HG03378 (cell line): ENCODE results near the gene MYLK.
"Not testable (repeated sequence)": the region's sequence is repeated elsewhere in the genome, so short reads cannot be mapped to it uniquely, and the experiment has no call there.

ENCODE experiments used
- ATAC-seq: cut with Tn5 transposase; IDR thresholded peaks from one replicate; pipeline ENCODE4 v1.9.1; 2021; ENCODE audit warnings: mild to moderate bottlenecking, moderate library complexity; ENCODE audit not compliant: unreplicated experiment

The MYLK gene

GRCh38 chr3:123610331-123610730 is 273.8 kb downstream of the MYLK start:
- ATAC-seq: peak; percentile 81

GRCh38 chr3:123609063-123609462 is 275.1 kb downstream of the MYLK start:
- no peak for ATAC-seq

DNA sequence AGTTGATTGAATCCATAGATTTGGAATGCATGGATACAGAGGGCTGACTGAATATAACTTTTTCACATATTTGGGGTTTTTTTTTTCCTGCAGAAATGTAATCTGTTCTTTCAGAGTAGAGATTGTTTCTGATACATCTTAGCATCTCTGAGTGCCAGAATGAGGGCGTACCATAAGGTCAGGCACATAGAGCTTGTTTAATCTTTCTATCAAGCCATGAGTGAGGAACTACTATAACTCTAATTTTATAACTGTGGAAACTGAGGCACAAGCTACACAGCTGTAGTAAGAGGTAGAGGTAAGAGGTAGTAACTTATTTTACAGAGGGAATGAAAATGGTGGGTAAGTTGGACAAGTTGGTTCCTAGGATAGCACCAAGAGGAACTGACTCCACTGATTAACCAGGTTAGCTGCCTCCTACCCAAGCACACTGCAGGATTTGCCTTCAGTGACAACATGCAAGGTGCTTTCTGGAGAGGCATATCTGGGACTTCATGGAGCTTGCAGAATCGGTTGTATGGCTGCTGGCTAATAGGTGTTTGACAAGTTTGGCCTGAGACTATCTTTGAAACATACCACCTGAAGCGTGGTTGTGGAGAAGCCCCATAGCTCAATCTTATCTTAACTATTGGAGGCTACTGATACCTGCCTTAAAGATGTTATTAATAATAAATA is 275.7 kb downstream of the MYLK start:
- no peak for ATAC-seq

- no peak for ATAC-seq
These were observed 277.6 kb downstream of the MYLK start for GRCh38 chr3:123606527-123606926.

- ATAC-seq: peak; percentile 60
These were observed 278.3 kb downstream of the MYLK start for GRCh38 chr3:123605789-123606234.

GRCh38 chr3:123603153-123603552 is 281.0 kb downstream of the MYLK start:
- ATAC-seq: not testable (repeated sequence)

GRCh38 chr3:123602325-123602724 is 281.8 kb downstream of the MYLK start:
- ATAC-seq: no peak

- ATAC-seq: not testable (repeated sequence)
These were observed 283.3 kb downstream of the MYLK start for GRCh38 chr3:123600863-123601262.

GRCh38 chr3:123597561-123597960 is 286.6 kb downstream of the MYLK start:
- no peak for ATAC-seq

- ATAC-seq: no peak
These were observed 288.5 kb downstream of the MYLK start for GRCh38 chr3:123595396-123596180.

DNA sequence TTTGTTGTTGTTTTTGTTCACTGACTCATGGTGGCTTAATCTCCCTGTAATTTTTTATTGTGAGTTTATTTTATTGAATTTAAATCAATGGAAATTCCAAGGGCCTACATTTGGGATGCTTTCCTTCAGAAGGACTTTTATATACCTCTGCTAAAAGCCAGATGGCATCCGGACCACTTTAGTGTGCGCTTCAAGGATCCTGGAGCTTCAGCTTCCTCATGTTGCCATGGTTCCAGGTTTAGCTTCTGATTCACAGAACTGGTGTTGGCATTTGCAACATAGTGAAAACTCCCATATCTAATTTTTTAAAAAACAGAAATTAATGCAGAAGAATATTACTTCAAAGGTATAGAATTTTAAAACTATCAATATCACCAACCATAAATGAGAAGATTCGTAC is 290.8 kb downstream of the MYLK start:
- ATAC-seq: no peak

DNA sequence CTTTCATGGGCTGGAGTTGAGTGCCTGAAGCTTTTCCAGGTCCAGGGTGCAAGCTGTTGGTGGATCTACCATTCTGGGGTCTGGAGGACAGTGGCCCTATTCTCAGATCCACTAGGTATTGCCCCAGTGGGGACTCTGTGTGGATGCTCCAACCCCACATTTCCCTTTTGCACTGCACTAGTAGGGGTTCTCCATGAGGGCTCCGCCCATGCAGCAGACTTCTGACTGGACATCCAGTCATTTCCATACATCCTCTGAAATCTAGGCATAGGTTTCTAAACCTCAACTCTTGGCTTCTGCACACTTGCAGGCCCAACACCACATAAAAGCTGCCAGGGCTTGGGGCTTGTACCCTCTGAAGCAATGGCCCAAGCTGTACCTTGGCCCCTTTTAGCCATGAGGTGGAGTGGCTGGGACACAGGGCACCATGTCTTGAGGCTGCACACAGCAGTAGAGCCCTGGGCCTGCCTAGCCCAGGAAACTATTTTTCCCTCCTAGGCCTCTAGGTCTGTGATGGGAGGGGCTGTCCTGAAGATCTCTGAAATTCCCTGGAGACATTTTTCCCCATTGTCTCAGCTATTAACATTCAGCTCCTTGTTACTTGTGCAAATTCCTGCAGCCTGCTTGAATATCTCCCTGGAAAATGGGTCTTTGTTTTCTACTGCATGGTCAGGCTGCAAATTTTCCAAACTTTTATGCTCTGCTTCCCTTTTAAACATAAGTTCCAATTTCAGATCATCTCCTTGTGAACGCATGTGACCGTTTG is 293.3 kb downstream of the MYLK start:
- no peak for ATAC-seq

- ATAC-seq: no peak
These were observed 296.7 kb downstream of the MYLK start for GRCh38 chr3:123587401-123587800.

- ATAC-seq: no peak
These were observed 297.2 kb downstream of the MYLK start for GRCh38 chr3:123586968-123587367.

DNA sequence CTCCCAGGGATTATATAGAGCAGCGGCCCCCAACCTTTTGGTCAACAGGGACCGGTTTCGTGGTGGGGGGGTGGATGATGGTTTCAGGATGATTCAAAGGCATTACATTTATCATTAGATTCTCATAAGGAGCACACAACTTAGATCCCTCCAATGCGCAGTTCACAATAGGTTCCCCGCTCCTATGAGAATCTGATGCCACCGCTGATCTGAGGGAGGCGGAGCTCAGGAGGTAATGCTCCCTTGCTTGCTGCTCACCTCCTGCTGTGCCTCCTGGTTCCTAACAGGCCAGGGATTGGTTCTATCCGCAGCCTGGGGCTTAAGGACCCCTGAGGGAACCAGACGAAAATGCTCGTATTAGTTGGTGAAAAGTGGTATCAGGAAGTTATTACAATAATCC is 298.0 kb downstream of the MYLK start:
- ATAC-seq: no peak

DNA sequence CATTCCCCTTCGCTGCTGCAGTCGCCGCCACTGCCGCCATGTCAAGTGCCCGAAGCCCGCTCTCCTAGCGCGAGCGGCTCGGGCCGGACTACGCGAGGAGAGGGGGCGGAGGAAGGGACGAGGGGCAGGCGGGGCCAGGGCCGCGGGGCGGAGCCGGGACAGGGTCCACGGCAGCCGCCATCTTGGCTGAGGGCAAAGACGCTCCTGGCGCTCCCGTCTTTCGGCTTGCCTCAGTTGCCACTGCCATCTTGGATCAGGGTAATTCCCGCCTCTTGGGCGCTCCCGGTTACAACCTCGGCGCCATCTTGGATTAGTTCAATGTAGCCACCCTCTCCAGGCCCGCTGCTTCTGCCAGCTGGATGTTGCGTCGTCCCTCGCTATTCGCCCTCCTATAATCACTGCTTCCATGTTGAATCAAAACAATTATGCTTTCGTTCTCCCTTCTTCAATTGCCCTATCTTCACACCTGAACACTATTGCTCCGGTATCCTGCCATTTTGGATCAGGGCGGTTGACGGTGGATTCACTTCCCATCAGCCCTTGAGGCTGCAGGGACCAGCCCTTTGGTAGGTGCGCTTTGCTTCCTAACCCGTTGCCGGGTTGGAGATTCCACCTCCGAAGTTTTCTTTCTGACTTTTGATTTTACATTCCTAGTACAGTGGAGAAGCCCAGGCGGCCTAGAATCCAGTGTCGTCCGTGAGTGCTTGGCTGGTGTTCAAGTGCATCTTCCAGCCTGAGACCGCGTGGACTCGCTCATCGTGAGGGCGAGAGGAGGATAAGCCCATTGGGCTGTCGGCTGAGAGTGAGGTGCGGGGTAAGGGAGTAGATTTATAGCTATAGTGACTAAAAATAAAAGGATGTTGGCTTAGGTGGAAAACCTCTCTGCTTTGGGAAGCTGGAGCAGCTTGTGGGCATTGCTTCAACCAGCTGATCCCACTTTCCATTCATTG is 298.9 kb downstream of the MYLK start, which contains the start of gene HACD2:
HACD2 (minus strand) TSS at position 66 of the 950 bp plus-strand sequence; CDS start at position 40, 26 bp downstream.
- peak; percentile 84 for ATAC-seq

GRCh38 chr3:123584284-123584987 is 299.7 kb downstream of the MYLK start:
- ATAC-seq: no peak

DNA sequence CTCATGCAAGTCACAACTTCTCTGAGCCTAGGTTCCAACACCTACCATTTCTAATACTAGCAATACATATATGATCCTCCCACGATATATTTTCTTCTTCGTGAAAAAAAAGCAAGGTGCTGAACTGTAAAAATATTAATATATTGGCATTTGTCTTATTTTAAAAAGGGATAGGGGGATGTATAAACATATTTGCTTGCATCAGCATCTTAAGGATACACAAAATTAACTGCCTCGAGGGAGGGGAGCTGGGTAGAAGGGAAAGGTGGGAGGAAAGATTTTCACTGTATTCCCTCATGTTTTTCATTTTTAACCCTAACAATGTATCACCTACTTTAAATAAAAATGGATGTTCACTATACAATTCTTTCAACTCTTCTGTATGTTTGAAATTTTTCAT is 300.6 kb downstream of the MYLK start:
- no peak for ATAC-seq

DNA sequence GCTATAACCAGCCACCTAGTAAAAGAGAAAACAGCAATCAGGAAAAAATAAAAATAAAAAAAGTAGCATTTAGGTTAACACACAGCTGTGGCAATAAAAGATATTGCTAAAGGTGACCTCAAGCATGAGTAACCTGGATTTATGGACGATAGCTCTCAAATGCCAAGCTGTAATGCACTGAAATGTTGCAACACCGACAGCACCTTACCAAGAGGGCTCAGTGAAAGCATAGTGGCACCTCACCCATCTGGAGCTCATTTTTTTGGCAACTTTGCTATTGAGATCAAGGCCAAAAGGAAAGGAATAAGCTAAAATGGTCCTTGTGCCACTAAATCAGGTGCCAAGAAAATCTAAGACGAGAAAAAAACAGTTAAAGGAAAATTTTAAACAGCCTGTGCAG is 301.8 kb downstream of the MYLK start:
- no peak for ATAC-seq

DNA sequence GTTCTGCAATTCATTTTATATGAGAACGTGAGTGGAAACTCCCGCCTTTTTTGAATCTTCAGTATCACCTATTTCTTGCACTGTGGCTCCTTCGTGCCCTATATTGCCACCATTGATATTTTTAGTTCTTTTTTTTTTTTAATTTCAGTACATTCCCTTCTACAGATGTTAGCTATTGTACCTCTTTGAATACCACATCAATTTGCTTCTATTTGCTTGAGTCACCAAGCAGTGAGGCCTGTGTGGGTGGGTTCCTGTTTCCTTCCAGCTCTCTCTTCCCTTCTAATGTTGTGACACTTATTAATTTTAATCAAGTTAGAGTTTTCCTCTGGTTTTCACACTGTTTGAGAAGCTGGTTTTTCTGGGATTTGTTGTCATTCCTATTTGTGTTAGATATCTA is 308.0 kb downstream of the MYLK start:
- ATAC-seq: peak; percentile 60
